ENCODE results near the gene ELK3. TPM values are rescaled to one million over a fixed set of nuclear protein-coding genes. Genes with fewer than 3 reads are reported as not detected.

ELK3 gene
- total RNA-seq, 1 donor from 2014 or later = 49.3 TPM

DNA sequence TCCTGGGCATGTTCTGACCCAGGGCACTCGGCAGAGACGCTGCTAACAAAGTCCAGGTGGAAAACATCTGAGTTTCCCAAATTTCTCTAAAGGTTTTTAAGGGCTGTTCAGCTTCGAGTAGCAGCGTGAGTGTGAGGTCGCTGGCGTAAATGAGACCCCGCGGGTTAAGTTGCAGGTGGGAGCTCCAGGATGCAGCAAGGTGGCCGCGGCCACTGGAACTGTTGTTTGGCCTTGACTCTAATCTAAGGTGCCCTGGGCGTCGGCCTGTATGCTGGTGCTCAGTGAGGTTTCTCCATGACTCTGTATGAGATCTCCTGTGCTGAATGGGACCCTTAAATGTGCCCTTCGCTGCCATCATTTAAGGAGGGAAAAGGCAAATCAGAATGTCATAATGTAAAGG is 50.7 kb downstream of the ELK3 start:
- Mint-ChIP-seq H3K4me1 (ENCODE audit: unreplicated experiment) (peaks cover 42% of the 10 kb centered on the region), H3K36me3 (ENCODE audit: unreplicated experiment) (peaks cover 26% of the 10 kb centered on the region), H3K4me3 (ENCODE audit: unreplicated experiment) (no peak overlapping the region), H3K27ac (ENCODE audit: unreplicated experiment) (no peak overlapping the region), H3K27me3 (ENCODE audit: unreplicated experiment) (no peaks in the 10 kb centered on the region), H3K9me3 (ENCODE audit: unreplicated experiment) (no peaks in the 10 kb centered on the region)
- TF ChIP-seq CTCF (IDR thresholded peaks at IDR 0.05) = no peak
- DNase-seq (ENCODE audit: extremely low spot score, unreplicated experiment) = no peak

- no peak overlapping the region for H3K4me3 Mint-ChIP-seq (ENCODE audit: unreplicated experiment)
- no peak overlapping the region for H3K27ac Mint-ChIP-seq (ENCODE audit: unreplicated experiment)
- H3K27me3 Mint-ChIP-seq (ENCODE audit: unreplicated experiment) = no peaks in the 10 kb centered on the region
- TF ChIP-seq CTCF (IDR thresholded peaks at IDR 0.05) = no peak
- H3K4me1 Mint-ChIP-seq (ENCODE audit: unreplicated experiment) = peaks cover 32% of the 10 kb centered on the region
- DNase-seq (ENCODE audit: extremely low spot score, unreplicated experiment) = no peak
- H3K9me3 Mint-ChIP-seq (ENCODE audit: unreplicated experiment) = no peaks in the 10 kb centered on the region
- peaks cover 44% of the 10 kb centered on the region for H3K36me3 Mint-ChIP-seq (ENCODE audit: unreplicated experiment)
These were observed 52.8 kb downstream of the ELK3 start for GRCh38 chr12:96246926-96247505.

- Mint-ChIP-seq H3K4me3 (ENCODE audit: unreplicated experiment) (no peak overlapping the region), H3K36me3 (ENCODE audit: unreplicated experiment) (peaks cover 49% of the 10 kb centered on the region), H3K9me3 (ENCODE audit: unreplicated experiment) (no peaks in the 10 kb centered on the region), H3K27me3 (ENCODE audit: unreplicated experiment) (no peaks in the 10 kb centered on the region), H3K27ac (ENCODE audit: unreplicated experiment) (peak overlapping the region; percentile 20), H3K4me1 (ENCODE audit: unreplicated experiment) (peaks cover 29% of the 10 kb centered on the region)
- DNase-seq (ENCODE audit: extremely low spot score, unreplicated experiment) = no peak
- no peak for TF ChIP-seq CTCF (IDR thresholded peaks at IDR 0.05)
These were observed 53.4 kb downstream of the ELK3 start for GRCh38 chr12:96247563-96247962.

GRCh38 chr12:96248136-96248931 is 54.2 kb downstream of the ELK3 start:
- TF ChIP-seq CTCF (IDR thresholded peaks at IDR 0.05) = no peak
- no peak for DNase-seq (ENCODE audit: extremely low spot score, unreplicated experiment)
- H3K4me1 Mint-ChIP-seq (ENCODE audit: unreplicated experiment) = peaks cover 22% of the 10 kb centered on the region
- H3K9me3 Mint-ChIP-seq (ENCODE audit: unreplicated experiment) = no peaks in the 10 kb centered on the region
- H3K4me3 Mint-ChIP-seq (ENCODE audit: unreplicated experiment) = no peak overlapping the region
- no peaks in the 10 kb centered on the region for H3K27me3 Mint-ChIP-seq (ENCODE audit: unreplicated experiment)
- H3K27ac Mint-ChIP-seq (ENCODE audit: unreplicated experiment) = no peak overlapping the region
- peaks cover 48% of the 10 kb centered on the region for H3K36me3 Mint-ChIP-seq (ENCODE audit: unreplicated experiment)

Measured in osteocyte (in vitro differentiated cells).